GM12865 (cell line): Measurements from ENCODE around the gene RINL.
A peak's percentile ranks its signal among the peaks of the same experiment; 100 is the strongest.
"Not testable (repeated sequence)": the region's sequence is repeated elsewhere in the genome, so short reads cannot be mapped to it uniquely, and the experiment has no call there.

Source experiments
- DNase-seq: peaks from one replicate; pipeline ENCODE4 v3.0.0; 2010; ENCODE audit warnings: low read depth
- H3K4me3 ChIP-seq: 2 replicates; pipeline ENCODE4 v1.5.1; 2011; ENCODE audit warnings: mild to moderate bottlenecking, low read depth, low read length, control low read depth
- CTCF ChIP-seq: IDR thresholded peaks from 2 replicates; pipeline ENCODE4 v1.5.1; 2011; ENCODE audit warnings: low read length, control low read depth, low read depth, inconsistent platforms; ENCODE audit not compliant: insufficient read depth; ENCODE audit errors: missing control alignments

The RINL gene

GRCh38 chr19:38867171-38867780 is 10.8 kb downstream of the RINL start:
- H3K4me3 ChIP-seq = no peak overlapping the region
- no peak for DNase-seq
- TF ChIP-seq CTCF = no peak

- no peak for TF ChIP-seq CTCF
- no peak for DNase-seq
Observed at GRCh38 chr19:38862321-38863059, 15.6 kb downstream of the RINL start.

GRCh38 chr19:38861368-38861767 is 16.7 kb downstream of the RINL start:
- DNase-seq = no peak
- no peak overlapping the region for H3K4me3 ChIP-seq
- no peak for TF ChIP-seq CTCF

More at GRCh38 chr19:38862321-38863059, 15.6 kb downstream of the RINL start:
- H3K4me3 ChIP-seq = no peak overlapping the region

GRCh38 chr19:38859631-38860204 is 18.4 kb downstream of the RINL start:
- DNase-seq, H3K4me3 ChIP-seq: not testable (repeated sequence)

GRCh38 chr19:38856813-38857212 is 21.3 kb downstream of the RINL start:
- no peak for DNase-seq
- no peak overlapping the region for H3K4me3 ChIP-seq
- TF ChIP-seq CTCF = no peak

- DNase-seq, H3K4me3 ChIP-seq: not testable (repeated sequence)
Observed at GRCh38 chr19:38855751-38856150, 22.3 kb downstream of the RINL start.

GRCh38 chr19:38854961-38855360 is 23.1 kb downstream of the RINL start:
- not testable (repeated sequence) for H3K4me3 ChIP-seq

GRCh38 chr19:38853214-38853613 is 24.9 kb downstream of the RINL start:
- DNase-seq = no peak
- TF ChIP-seq CTCF = no peak
- H3K4me3 ChIP-seq = peak overlapping the region; percentile 84

More at GRCh38 chr19:38854961-38855360, 23.1 kb downstream of the RINL start:
- not testable (repeated sequence) for DNase-seq
